HG02938 (cell line): ENCODE results near the gene MACROD1.
"Not testable (repeated sequence)": the region's sequence is repeated elsewhere in the genome, so short reads cannot be mapped to it uniquely, and the experiment has no call there.

Source experiments
- ATAC-seq: cut with Tn5 transposase; IDR thresholded peaks from one replicate; pipeline ENCODE4 v1.9.1; 2021; ENCODE audit warnings: mild to moderate bottlenecking, moderate library complexity; ENCODE audit not compliant: unreplicated experiment

MACROD1 gene

GRCh38 chr11:63974259-63975143, 191.4 kb downstream of the MACROD1 start, which contains the start of gene COX8A:
Gene COX8A (plus strand): TSS chr11:63974620. CDS start chr11:63974681, 61 bp downstream.
- peak; percentile 91 for ATAC-seq

DNA sequence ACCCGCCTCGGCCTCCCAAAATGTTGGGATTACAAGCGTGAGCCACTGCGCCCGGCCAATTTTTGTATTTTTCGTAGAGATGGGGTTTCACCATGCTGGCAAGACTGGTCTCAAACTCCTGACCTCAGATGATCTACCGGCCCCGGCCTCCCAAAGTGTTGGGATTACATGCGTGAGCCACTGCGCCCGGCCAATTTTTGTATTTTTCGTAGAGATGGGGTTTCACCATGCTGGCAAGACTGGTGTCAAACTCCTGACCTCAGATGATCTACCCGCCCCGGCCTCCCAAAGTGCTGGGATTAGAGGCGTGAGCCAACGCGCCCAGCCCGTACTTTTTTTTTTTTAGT, 192.0 kb downstream of the MACROD1 start:
- ATAC-seq: not testable (repeated sequence)

DNA sequence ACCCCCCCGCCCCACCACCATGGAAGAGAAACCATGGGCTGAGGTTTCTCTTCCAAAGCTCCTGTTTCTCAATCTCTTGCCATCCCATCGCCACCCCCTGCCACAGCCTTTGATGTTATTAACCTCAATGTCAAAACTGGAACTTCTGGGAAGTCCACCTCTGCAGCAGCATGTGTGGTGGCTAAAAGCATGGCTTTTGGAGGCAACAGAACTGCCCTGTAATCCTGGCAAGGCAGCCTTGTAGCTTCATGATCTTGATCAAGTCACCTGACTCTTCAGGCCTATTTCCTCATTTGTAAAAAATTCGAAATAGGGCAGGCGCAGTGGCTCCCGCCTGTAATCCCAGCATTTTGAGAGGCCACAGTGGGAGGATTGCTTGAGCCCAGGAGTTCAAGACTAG, 195.0 kb downstream of the MACROD1 start:
- no peak for ATAC-seq

DNA sequence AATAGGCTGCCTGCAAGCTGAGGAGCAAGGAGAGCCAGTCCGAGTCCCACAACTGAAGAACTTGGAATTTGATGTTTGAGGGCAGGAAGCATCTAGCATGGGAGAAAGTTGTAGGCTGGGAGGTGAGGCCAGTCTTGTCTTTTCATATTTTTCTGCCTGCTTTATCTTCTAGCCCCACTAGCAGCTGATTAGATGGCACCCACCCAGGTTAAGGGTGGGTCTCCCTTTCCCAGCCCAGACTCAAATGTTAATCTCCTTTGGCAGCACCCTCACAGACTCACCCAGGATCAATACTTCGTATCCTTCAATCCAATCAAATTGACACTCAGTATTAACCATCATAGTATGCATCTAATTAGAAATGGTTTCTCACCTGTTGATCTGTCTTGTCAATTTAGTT, 196.5 kb downstream of the MACROD1 start:
- ATAC-seq: no peak

DNA sequence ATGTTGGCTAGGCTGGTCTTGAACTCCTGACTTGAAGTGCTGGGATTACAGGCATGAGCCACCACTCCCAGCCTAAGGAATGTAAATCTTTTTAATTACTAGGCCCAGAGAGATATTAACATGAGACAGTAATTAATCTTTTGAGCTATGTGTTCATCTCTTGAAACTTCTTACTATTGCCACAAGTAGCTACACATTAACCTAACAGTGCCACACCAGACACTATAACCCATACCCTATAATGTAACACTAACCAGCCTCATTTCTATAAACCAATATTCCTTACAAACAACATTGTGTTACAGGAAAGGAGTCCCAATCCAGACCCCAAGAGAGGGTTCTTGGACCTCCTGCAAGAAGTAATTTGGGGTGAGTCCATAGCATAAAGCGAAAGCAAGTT, 199.5 kb downstream of the MACROD1 start:
- ATAC-seq: no peak

DNA sequence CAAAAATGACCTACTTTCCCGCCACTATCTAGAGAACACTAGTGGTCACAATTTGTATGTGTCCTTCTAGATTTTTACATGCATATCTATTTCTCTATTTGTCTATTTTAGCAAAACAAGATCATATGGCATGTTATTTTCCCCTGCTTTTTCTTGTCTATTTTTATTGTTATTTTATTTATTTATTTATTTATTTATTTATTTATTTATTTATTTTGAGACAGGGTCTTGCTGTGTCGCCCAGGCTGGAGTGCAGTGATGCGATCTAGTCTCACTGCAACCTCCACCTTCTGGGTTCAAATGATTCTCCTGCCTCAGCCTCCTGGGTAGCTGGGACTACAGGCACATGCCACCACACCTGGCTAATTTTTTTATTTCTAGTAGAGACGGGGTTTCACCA, 202.0 kb downstream of the MACROD1 start:
- ATAC-seq: not testable (repeated sequence)

- no peak for ATAC-seq
Observed at GRCh38 chr11:63961608-63962412, 204.1 kb downstream of the MACROD1 start.

GRCh38 chr11:63958008-63958407, 207.9 kb downstream of the MACROD1 start:
- no peak for ATAC-seq

DNA sequence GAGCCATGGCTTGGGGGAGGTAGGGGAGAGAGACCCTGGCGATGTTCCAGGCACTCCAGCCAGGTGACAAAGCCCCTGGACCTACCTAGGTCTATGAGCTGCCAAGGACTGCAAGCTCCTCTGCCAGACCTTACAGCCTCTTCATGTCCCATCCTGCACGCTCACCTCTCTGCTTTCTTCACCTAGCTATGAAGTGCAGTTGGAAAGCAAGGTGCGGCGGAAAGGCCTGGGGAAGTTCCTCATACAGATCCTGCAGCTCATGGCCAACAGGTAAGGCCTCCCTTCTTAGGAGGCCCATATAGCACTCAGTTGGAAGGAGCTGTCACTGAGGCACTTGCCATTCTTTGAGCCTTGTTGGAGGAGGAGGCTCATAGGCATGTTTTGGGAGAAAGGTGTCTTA, 213.3 kb downstream of the MACROD1 start:
- ATAC-seq: no peak

DNA sequence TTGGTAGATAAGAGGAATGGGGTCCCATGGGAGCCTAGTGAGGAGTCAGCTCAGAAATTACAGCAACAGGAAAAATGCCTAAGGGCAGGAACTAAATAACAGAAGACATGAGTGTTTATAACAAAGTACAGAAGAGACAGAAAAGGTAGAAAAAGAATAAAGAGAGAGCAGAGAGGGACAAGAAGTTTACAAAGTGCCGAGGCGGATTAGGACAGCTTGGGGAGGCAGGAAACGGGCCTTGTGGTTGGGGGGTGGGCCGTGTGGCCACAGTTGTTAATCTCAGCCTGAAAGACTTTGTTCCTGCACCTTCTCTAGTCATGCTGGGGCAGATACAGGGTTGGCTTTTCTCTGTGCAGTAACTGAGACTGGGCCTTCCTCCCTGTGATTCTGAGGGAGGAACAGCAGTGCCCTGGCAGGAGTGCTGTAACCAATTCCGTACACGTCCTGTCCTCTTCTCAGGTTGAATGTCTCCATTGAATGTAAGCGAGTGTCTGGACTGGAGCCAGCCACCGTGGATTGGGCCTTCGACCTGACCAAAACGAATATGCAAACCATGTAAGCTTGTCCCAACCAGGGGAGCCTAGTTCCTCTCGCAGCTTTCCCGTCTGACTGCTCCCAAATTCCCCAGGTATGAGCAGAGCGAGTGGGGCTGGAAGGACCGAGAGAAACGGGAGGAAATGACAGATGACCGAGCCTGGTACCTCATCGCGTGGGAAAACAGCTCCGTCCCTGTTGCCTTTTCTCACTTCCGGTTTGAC, 214.0 kb downstream of the MACROD1 start:
- ATAC-seq: no peak
